AG09309 (cell line): ENCODE data around the gene SAMSN1.

Experiments
- DNase-seq: peaks from one replicate; pipeline ENCODE4 v3.0.0-alpha.2; 2010; ENCODE audit warnings: low read depth
- H3K4me3 ChIP-seq: 2 replicates; pipeline ENCODE4 v1.5.1; 2011; ENCODE audit warnings: mild to moderate bottlenecking, low read depth, low read length, moderate library complexity; ENCODE audit not compliant: control insufficient read depth
- TF ChIP-seq, protein P1 (sequence below): IDR thresholded peaks from 2 replicates; pipeline ENCODE4 v1.5.1; 2011; ENCODE audit warnings: mild to moderate bottlenecking, low read depth, low read length, inconsistent platforms; ENCODE audit not compliant: insufficient read depth, control insufficient read depth; ENCODE audit errors: missing control alignments

The SAMSN1 gene

DNA sequence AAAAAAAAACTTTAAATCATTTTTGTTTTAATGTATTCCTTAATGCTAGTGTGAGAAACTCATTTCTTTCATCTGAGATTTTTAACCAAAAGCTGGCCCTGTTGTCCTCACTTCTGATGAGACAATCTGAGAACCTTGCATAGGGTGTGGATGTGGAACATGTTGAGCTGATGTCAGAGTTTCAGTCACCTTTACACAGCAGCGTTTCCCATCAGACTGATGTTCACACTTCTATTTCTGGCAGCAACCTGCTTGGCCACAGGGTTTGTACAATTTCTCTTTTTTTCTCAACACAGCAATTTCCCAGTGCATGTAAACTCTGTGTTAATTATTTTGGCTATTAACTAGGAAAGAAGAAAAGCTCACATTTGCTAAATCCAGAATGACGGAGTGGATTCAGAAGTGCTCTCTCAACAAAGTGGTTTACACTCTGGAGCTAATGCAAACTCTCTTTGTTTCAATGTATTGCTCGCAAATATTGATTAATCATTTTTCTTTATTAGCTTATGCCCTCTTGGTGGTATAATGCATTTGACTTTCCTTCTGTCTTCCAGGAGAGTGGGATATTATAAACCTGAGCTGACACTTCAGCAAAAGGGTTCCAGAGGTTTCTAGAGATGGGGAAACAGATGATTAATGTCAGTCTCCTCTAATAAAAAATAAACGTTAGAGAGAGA lies 92.6 kb downstream of the SAMSN1 start:
- H3K4me3 ChIP-seq: no peak overlapping the region
- no peak for DNase-seq
- TF ChIP-seq, protein P1, sequence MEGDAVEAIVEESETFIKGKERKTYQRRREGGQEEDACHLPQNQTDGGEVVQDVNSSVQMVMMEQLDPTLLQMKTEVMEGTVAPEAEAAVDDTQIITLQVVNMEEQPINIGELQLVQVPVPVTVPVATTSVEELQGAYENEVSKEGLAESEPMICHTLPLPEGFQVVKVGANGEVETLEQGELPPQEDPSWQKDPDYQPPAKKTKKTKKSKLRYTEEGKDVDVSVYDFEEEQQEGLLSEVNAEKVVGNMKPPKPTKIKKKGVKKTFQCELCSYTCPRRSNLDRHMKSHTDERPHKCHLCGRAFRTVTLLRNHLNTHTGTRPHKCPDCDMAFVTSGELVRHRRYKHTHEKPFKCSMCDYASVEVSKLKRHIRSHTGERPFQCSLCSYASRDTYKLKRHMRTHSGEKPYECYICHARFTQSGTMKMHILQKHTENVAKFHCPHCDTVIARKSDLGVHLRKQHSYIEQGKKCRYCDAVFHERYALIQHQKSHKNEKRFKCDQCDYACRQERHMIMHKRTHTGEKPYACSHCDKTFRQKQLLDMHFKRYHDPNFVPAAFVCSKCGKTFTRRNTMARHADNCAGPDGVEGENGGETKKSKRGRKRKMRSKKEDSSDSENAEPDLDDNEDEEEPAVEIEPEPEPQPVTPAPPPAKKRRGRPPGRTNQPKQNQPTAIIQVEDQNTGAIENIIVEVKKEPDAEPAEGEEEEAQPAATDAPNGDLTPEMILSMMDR: no peak

DNA sequence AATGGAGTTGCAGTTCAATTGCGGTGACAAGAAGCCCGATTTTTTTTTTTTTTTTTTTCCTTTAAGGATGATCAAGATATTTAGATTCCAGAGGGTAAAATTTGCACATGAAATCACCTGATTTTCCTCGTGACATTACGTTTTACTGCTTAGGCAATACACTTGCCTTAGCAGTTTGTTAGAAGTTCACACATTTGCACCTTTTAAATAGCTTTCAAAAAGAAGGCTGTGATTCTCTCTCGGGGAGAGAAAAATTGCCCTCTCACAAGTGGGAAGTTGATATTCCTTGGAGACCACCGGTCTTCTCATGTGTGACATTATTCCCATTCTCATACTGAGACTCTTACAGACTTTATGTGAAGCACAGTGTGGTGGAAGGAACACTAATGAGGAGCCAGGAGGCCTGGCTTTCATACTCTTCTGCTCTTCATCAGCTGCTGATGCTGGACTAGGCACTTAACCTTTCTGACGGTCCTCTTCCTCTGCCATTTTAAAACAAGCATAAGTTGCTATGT lies 93.3 kb downstream of the SAMSN1 start:
- no peak overlapping the region for H3K4me3 ChIP-seq
- DNase-seq: no peak
- TF ChIP-seq, protein P1: no peak

DNA sequence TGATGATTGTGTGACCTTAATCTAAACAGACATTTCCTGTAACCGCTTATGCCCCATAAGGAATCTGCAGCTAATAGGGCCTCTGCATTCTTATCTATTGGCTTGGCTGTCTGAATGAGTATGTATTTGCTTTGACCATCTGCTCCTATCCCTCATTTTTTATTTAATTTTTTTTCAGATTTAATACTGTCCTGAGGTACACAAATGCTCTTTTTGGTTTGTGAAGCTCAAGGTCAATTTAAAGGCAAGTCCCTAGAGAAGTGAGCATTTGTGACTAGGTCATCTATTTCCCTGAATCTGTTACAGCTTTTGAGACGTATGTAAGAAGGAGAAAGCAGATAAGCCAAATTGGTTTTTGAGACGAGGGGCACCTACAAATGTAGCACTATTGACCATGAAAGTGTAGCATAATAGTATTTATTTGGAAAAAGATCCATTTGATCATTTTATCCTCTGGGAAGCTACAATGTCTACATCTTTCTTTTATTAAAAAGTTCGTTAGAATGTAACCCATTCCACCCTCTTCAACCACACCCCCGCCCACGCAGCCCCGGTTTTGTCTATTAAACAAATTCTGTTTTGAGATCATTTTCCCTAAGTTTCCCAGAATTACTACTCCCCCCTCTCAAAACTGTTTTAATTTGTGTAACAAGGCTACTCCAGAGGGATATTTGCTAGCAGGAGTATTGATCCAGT lies 93.9 kb downstream of the SAMSN1 start:
- DNase-seq: no peak
- H3K4me3 ChIP-seq: no peak overlapping the region
- TF ChIP-seq, protein P1: no peak

DNA sequence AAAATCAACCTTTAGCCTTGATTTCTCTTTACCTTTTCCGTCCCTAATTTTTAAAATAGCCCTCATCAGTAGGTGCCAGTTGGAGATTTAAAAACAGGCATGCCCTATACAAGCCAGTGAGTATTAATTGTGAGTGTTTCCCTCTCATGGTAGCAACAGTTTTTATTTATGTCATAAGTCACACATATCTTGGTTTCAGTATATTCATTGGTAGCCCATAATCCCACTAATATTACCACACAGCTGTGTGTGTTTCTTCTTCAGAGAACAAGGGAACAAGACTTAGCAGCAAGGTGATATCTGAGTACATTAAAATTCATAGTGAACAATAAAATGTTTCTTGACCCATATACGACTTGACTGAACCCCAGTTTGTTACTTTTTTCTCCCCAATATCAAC lies 94.6 kb downstream of the SAMSN1 start:
- TF ChIP-seq, protein P1: no peak
- DNase-seq: no peak
- H3K4me3 ChIP-seq: no peak overlapping the region

DNA sequence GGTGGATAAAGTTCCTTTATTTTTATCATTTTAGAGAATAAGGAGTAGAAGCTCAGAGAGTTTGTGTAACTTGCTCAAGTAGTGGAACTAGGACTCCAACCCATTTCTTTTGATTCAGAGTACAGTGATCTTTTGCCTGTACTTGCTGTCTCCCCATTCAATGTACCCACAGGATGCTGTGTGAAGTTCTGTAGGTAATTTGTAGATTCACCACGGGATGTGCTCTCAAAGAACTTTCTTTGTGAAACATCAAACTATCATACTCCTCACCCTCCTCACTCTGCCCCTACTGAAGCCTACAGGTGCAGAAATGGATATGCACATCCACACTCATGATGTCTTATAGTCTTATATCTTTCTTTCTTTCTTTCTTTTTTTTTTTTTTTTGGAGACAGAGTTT lies 97.3 kb downstream of the SAMSN1 start:
- TF ChIP-seq, protein P1: no peak
- DNase-seq: no peak

DNA sequence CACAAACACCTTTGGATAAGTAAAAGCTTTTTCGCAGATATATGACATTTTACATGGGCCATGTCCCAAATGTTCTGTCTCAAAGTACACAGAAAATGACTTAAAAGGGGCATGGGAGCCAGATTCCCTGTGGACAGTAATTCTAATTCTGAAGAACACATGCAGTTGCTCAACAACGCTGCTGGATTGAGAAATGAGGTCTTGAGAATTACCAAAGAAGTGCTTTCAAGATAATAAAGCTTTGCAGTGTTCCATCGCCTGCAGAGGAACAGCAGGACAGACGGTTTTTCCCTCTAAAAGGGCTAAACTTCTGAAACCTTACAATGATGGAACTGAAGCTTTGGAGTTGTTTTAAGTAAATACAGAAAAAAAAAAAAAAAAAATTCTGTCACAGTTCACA lies 107.9 kb downstream of the SAMSN1 start:
- TF ChIP-seq, protein P1: no peak
- no peak for DNase-seq
- H3K4me3 ChIP-seq: no peak overlapping the region

More for the DNA sequence above, 97.3 kb downstream of the SAMSN1 start:
- H3K4me3 ChIP-seq: no peak overlapping the region
